Activated CD8-positive, alpha-beta T cell treated with anti-CD3 and anti-CD28 coated beads for 36 hours (primary cell): ENCODE data around the gene HS3ST3A1. TPM values are rescaled to one million over a fixed set of nuclear protein-coding genes. Genes with fewer than 3 reads are reported as not detected.

Experiments
- ATAC-seq: fragments of 200-7000 bp; cut with Tn5 transposase; one replicate; pipeline ENCODE4 v1.10.0; 2021; ENCODE audit warnings: mild to moderate bottlenecking, moderate library complexity
- CTCF ChIA-PET: fragments of 350-600 bp; sonication (Branson Sonifier 250); formaldehyde crosslinking; loops from one replicate; lab custom pipeline; 2021; ENCODE audit warnings: antibody characterized with exemption; lab: Charles Lee
- POLR2A ChIA-PET: fragments of 350-600 bp; sonication (Branson Sonifier 250); formaldehyde crosslinking; loops from one replicate; lab custom pipeline; 2021; ENCODE audit warnings: antibody characterized with exemption; lab: Charles Lee
- DNase-seq: peaks from one replicate; pipeline ENCODE4 v3.0.0-alpha.2; 2020
- H3K27ac Mint-ChIP-seq: one replicate; pipeline ENCODE4 v1.8.0; 2021; ENCODE audit warnings: mild to moderate bottlenecking, mixed read lengths
- H3K27me3 Mint-ChIP-seq: one replicate; pipeline ENCODE4 v1.8.0; 2021; ENCODE audit warnings: mixed read lengths
- H3K36me3 Mint-ChIP-seq: one replicate; pipeline ENCODE4 v1.8.0; 2021; ENCODE audit warnings: low read depth, mixed read lengths
- H3K4me1 Mint-ChIP-seq: one replicate; pipeline ENCODE4 v1.8.0; 2021; ENCODE audit warnings: low read depth, mixed read lengths
- H3K4me3 Mint-ChIP-seq: one replicate; pipeline ENCODE4 v1.8.0; 2021; ENCODE audit warnings: mild to moderate bottlenecking, moderate library complexity, mixed read lengths
- H3K9me3 Mint-ChIP-seq: one replicate; pipeline ENCODE4 v1.8.0; 2021; ENCODE audit warnings: mixed read lengths
- intact Hi-C: fragments of 100-400 bp; cut with micrococcal nuclease; formaldehyde crosslinking; loops from one replicate; pipeline ENCODE4 v1.10.0; 2022
- total RNA-seq, 2 experiments: library from RNA; stranded (reverse); gene quantifications; one replicate each; pipeline ENCODE4 v1.2.3, GENCODE V29; 2021
- TF ChIP-seq, protein P1 (sequence below): fragments of 200-600 bp; IDR thresholded peaks from one replicate; pipeline ENCODE4 v1.8.0; 2022; ENCODE audit warnings: antibody characterized with exemption, mild to moderate bottlenecking

The HS3ST3A1 gene
- total RNA-seq, 2 experiments from 2014 or later: 0.11 TPM; not detected in 1

DNA sequence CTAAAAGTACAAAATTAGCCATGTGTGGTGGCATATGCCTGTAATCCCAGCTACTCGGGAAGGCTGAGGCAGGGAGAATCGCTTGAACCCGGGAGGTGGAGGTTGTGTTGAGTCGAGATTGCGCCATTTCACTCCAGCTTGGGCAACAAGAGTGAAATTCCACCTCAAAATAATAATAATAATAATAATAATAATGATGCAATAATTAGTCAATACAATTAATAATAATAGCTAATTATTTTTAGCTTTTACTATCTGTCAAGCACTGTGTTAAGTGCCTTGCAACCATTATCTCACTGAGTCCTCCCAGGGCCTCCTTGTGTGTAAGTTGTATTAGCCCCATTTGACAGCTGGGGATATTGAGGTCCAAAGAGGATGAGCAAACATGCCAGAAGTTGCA, 14.3 kb upstream of the HS3ST3A1 start:
- ATAC-seq (no peak), DNase-seq (no peak)
- Mint-ChIP-seq H3K27ac (no peak overlapping the region), H3K4me3 (no peak overlapping the region), H3K27me3 (peaks cover 12% of the 10 kb centered on the region), H3K9me3 (peaks cover 2% of the 10 kb centered on the region), H3K4me1 (no peaks in the 10 kb centered on the region), H3K36me3 (no peaks in the 10 kb centered on the region)
- intact Hi-C loops: no loop called here
- TF ChIP-seq, protein P1, sequence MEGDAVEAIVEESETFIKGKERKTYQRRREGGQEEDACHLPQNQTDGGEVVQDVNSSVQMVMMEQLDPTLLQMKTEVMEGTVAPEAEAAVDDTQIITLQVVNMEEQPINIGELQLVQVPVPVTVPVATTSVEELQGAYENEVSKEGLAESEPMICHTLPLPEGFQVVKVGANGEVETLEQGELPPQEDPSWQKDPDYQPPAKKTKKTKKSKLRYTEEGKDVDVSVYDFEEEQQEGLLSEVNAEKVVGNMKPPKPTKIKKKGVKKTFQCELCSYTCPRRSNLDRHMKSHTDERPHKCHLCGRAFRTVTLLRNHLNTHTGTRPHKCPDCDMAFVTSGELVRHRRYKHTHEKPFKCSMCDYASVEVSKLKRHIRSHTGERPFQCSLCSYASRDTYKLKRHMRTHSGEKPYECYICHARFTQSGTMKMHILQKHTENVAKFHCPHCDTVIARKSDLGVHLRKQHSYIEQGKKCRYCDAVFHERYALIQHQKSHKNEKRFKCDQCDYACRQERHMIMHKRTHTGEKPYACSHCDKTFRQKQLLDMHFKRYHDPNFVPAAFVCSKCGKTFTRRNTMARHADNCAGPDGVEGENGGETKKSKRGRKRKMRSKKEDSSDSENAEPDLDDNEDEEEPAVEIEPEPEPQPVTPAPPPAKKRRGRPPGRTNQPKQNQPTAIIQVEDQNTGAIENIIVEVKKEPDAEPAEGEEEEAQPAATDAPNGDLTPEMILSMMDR: no peak
- ChIA-PET POLR2A (no interaction called here), CTCF (no interaction called here)

DNA sequence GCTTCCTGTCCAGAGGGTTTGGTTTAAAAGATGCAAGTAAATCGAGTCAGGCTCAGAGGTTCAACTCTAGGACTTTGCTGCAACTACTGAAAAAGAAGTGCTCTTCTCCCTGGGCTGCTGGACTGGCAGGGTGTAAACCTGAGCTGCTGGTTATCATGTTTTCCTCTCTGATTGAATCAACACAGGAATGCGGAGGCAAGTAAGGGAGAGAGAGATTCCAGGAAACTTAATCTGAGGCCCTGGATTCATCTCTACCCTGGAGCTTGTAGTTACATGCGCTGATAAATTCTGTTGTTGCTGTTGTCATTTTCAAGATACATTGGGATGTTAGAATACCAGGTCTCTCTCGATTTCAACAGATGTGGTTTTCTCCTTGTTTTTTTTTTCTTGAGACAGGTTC, 8.2 kb upstream of the HS3ST3A1 start:
- H3K9me3 Mint-ChIP-seq: peaks cover 2% of the 10 kb centered on the region
- ATAC-seq (no peak), DNase-seq (no peak)
- no peak overlapping the region for H3K27ac Mint-ChIP-seq
- POLR2A ChIA-PET: no interaction called here
- intact Hi-C loops: no loop called here
- H3K4me3 Mint-ChIP-seq: no peak overlapping the region
- CTCF ChIA-PET: no interaction called here
- H3K27me3 Mint-ChIP-seq: peaks cover 14% of the 10 kb centered on the region
- TF ChIP-seq, protein P1: no peak
- H3K36me3 Mint-ChIP-seq: no peaks in the 10 kb centered on the region
- no peaks in the 10 kb centered on the region for H3K4me1 Mint-ChIP-seq

DNA sequence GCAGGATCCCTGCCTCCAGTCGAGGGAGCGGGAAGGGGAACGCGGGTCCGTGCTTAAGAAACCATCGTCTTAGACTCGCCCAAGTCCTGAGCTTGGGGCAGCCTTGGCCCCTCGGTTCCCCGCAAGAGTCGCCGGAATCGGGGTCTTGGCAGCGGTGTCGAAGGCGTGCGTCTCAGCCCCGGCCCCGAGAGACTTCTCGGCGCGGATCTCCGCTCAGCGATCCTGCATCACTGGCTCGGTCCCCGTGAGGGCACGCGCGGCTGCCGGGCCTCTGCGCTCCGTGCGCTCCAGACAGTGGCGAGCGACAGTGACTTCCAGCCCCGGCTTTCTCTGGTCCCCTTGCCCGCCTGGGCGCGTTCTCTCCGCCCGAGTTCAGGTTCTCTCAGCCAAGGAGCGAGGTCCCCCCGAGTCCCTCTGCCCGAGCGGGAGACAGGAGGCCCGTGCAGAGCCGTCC, 380 bp downstream of the HS3ST3A1 start:
- Mint-ChIP-seq H3K27ac (no peak overlapping the region), H3K27me3 (peaks cover 48% of the 10 kb centered on the region), H3K9me3 (no peaks in the 10 kb centered on the region), H3K36me3 (no peaks in the 10 kb centered on the region), H3K4me1 (peaks cover 4% of the 10 kb centered on the region), H3K4me3 (peak overlapping the region; percentile 51)
- ChIA-PET POLR2A (interaction anchor here (0.5 kb wide), 1 partner anchor 1388 kb away, joined by 4 read pairs; no protein-coding TSS in a partner anchor), CTCF (no interaction called here)
- ATAC-seq (peak; percentile 63), DNase-seq (no peak)
- intact Hi-C loops: no loop called here
- TF ChIP-seq, protein P1: no peak

DNA sequence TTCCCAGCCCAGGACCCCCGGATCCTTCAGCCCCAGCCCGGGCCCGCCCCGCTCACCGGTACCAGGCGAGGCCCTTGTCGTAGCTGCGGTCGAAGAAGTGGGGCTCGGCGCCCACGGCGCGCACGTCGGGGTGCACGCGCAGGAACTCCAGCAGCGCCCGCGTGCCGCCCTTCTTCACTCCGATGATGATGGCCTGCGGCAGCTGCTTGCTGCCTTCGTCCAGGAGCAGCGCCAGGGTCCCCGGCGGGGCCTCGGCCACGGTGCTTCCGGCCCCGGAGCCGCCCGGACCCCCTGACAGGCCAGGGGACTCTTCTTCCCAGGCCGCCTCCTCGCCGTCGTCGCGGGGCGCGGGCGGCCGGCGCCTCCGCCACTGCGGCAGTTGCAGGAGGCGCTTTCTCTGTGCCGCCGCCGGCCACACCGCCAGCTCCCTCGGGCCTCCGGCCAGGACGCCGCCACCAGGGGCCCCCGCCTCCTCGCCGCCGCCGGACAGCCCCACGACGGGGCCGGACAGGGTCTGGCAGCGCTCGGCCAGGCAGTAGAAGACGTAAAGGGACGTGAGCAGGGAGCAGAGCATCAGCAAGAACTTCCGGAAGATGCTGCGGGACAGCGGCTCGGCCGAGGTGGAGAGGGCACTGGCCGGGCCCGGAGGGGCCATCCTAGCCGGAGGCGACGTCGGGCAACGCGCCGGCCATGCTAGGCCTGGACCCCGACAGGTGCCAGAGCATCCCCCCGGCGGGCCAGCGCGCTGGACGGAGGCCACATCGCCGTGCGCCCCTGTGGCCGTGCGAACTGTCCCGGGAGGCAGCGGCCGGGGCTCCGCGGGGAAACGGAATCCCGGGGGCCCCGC, 1.0 kb downstream of the HS3ST3A1 start:
- Mint-ChIP-seq H3K9me3 (no peaks in the 10 kb centered on the region), H3K4me1 (peaks cover 4% of the 10 kb centered on the region), H3K27ac (no peak overlapping the region), H3K4me3 (no peak overlapping the region), H3K27me3 (peaks cover 50% of the 10 kb centered on the region), H3K36me3 (no peaks in the 10 kb centered on the region)
- ChIA-PET CTCF (no interaction called here), POLR2A (no interaction called here)
- intact Hi-C loops: no loop called here
- DNase-seq (no peak), ATAC-seq (no peak)
- TF ChIP-seq, protein P1: no peak

DNA sequence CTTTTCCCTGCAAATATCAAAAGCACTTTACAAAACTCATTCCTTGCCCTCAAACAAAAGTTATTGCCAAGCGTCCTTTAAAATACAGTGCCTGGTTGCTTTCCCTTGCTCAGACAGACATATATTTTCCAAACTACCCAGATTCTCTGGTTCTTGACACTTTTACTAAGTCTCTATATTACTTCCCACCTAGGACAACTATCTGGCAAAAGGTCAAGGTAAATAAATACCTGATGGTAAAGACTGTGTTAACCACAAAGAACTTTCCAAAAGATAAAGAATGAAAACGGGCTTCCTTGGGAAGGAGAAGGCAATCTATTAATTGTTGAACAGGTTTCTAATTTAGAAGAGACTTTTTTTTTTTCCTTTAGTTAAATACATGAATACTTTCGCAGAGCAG, 1.9 kb downstream of the HS3ST3A1 start:
- Mint-ChIP-seq H3K27me3 (peaks cover 45% of the 10 kb centered on the region), H3K4me1 (peaks cover 6% of the 10 kb centered on the region), H3K36me3 (no peaks in the 10 kb centered on the region), H3K27ac (no peak overlapping the region), H3K4me3 (no peak overlapping the region), H3K9me3 (no peaks in the 10 kb centered on the region)
- ATAC-seq: no peak
- TF ChIP-seq, protein P1: no peak
- intact Hi-C loops: loop anchor here (5.0 kb wide), 1 partner anchor 702 kb away; the partner anchor contains the start of gene HS3ST3B1
- POLR2A ChIA-PET: no interaction called here
- no peak for DNase-seq
- CTCF ChIA-PET: interaction anchor here (0.7 to 2.9 kb wide), 2 partner anchors 144 to 702 kb away, joined by 3 to 10 read pairs; no protein-coding TSS in a partner anchor
